Measurements from ENCODE around the gene SLITRK5. TPM values are rescaled to one million over a fixed set of nuclear protein-coding genes. Genes with fewer than 3 reads are reported as not detected.

SLITRK5 gene
- total and polyA plus RNA-seq, 2 donors (not counting 1 experiment from before 2014, with no cell fraction given) = 0.09 to 0.17 TPM

- H3K4me1 ChIP-seq (ENCODE audit: control insufficient read depth, extremely low read depth, insufficient read depth, low read length) = no peaks in the 10 kb centered on the region
- peaks cover 10% of the 10 kb centered on the region for H3K27me3 ChIP-seq (ENCODE audit: control insufficient read depth, insufficient read depth, low read length)
- H3K36me3 ChIP-seq (ENCODE audit: control insufficient read depth, insufficient read depth, low read length) = no peaks in the 10 kb centered on the region
- H4K20me1 ChIP-seq (ENCODE audit: control insufficient read depth, extremely low read depth, insufficient read depth, low read length) = no peaks in the 10 kb centered on the region
- H3K4me3 ChIP-seq (replicated peaks in 1 of 4; ENCODE audit: control extremely low read depth in 1 of 4, insufficient read depth in 1 of 4, low read depth in 3 of 4, low read length in 4 of 4) = peak overlapping the region in 1 of 4 experiments; percentile 46
- H3K27ac ChIP-seq (ENCODE audit: insufficient read depth, low read length) = no peak overlapping the region
- no peaks in the 10 kb centered on the region for H3K9me3 ChIP-seq (ENCODE audit: control insufficient read depth, insufficient read depth, low read depth, low read length)
- H2AFZ ChIP-seq (ENCODE audit: low read length) = no peak overlapping the region
- no peaks in the 10 kb centered on the region for H3K79me2 ChIP-seq (ENCODE audit: control insufficient read depth, insufficient read depth, low read length)
- TF ChIP-seq CTCF (conservative IDR thresholded peaks at IDR 0.05 in 1 of 2, IDR thresholded peaks at IDR 0.05 in 1 of 2; ENCODE audit: low read depth in 1 of 2, low read length in 2 of 2) (no peak), EZH2 (IDR thresholded peaks at IDR 0.05; ENCODE audit: low read length, missing control alignments) (no peak)
- no peak for DNase-seq (ENCODE audit: low read depth in 2 of 2)
- H3K9ac ChIP-seq (ENCODE audit: insufficient read depth, low read length) = no peak overlapping the region
- no peak overlapping the region for H3K4me2 ChIP-seq (ENCODE audit: extremely low read depth, insufficient read depth, low read length)
These were observed 7.2 kb downstream of the SLITRK5 start for GRCh38 chr13:87678372-87678752.

GRCh38 chr13:87680298-87680697, 9.1 kb downstream of the SLITRK5 start:
- no peaks in the 10 kb centered on the region for H3K79me2 ChIP-seq (ENCODE audit: control insufficient read depth, insufficient read depth, low read length)
- no peak overlapping the region for H3K9ac ChIP-seq (ENCODE audit: insufficient read depth, low read length)
- no peaks in the 10 kb centered on the region for H4K20me1 ChIP-seq (ENCODE audit: control insufficient read depth, extremely low read depth, insufficient read depth, low read length)
- no peak overlapping the region for H3K4me2 ChIP-seq (ENCODE audit: extremely low read depth, insufficient read depth, low read length)
- no peaks in the 10 kb centered on the region for H3K4me1 ChIP-seq (ENCODE audit: control insufficient read depth, extremely low read depth, insufficient read depth, low read length)
- peak in 1 of 2 donors; percentile 15 for DNase-seq (ENCODE audit: low read depth in 2 of 2)
- H3K36me3 ChIP-seq (ENCODE audit: control insufficient read depth, insufficient read depth, low read length) = no peaks in the 10 kb centered on the region
- no peak overlapping the region for H2AFZ ChIP-seq (ENCODE audit: low read length)
- H3K9me3 ChIP-seq (ENCODE audit: control insufficient read depth, insufficient read depth, low read depth, low read length) = no peaks in the 10 kb centered on the region
- no peaks in the 10 kb centered on the region for H3K27me3 ChIP-seq (ENCODE audit: control insufficient read depth, insufficient read depth, low read length)
- no peak overlapping the region for H3K27ac ChIP-seq (ENCODE audit: insufficient read depth, low read length)
- TF ChIP-seq EZH2 (IDR thresholded peaks at IDR 0.05; ENCODE audit: low read length, missing control alignments) (no peak), CTCF (conservative IDR thresholded peaks at IDR 0.05 in 1 of 2, IDR thresholded peaks at IDR 0.05 in 1 of 2; ENCODE audit: low read depth in 1 of 2, low read length in 2 of 2) (no peak)
- H3K4me3 ChIP-seq (replicated peaks in 1 of 4; ENCODE audit: control extremely low read depth in 1 of 4, insufficient read depth in 1 of 4, low read depth in 3 of 4, low read length in 4 of 4) = no peak overlapping the region

- Histone ChIP-seq H3K9ac (ENCODE audit: insufficient read depth, low read length) (no peak overlapping the region), H3K4me1 (ENCODE audit: control insufficient read depth, extremely low read depth, insufficient read depth, low read length) (no peaks in the 10 kb centered on the region), H2AFZ (ENCODE audit: low read length) (no peak overlapping the region), H3K79me2 (ENCODE audit: control insufficient read depth, insufficient read depth, low read length) (no peaks in the 10 kb centered on the region), H3K27ac (ENCODE audit: insufficient read depth, low read length) (no peak overlapping the region), H3K9me3 (ENCODE audit: control insufficient read depth, insufficient read depth, low read depth, low read length) (no peaks in the 10 kb centered on the region), H4K20me1 (ENCODE audit: control insufficient read depth, extremely low read depth, insufficient read depth, low read length) (no peaks in the 10 kb centered on the region), H3K4me2 (ENCODE audit: extremely low read depth, insufficient read depth, low read length) (no peak overlapping the region), H3K36me3 (ENCODE audit: control insufficient read depth, insufficient read depth, low read length) (no peaks in the 10 kb centered on the region), H3K27me3 (ENCODE audit: control insufficient read depth, insufficient read depth, low read length) (no peaks in the 10 kb centered on the region), H3K4me3 (replicated peaks in 1 of 4; ENCODE audit: control extremely low read depth in 1 of 4, insufficient read depth in 1 of 4, low read depth in 3 of 4, low read length in 4 of 4) (no peak overlapping the region)
- DNase-seq (ENCODE audit: low read depth in 2 of 2) = peak; percentile 48 to 66
- TF ChIP-seq EZH2 (IDR thresholded peaks at IDR 0.05; ENCODE audit: low read length, missing control alignments) = no peak
- TF ChIP-seq CTCF (conservative IDR thresholded peaks at IDR 0.05 in 1 of 2, IDR thresholded peaks at IDR 0.05 in 1 of 2; ENCODE audit: low read depth in 1 of 2, low read length in 2 of 2) = no peak
These were observed 13.9 kb downstream of the SLITRK5 start for GRCh38 chr13:87684850-87685742.
